ENCODE measurements around the gene KRTAP4-11.

- TF ChIP-seq POLR2A (IDR thresholded peaks at IDR 0.05; ENCODE audit: low read depth, low read length) (no peak), TAF1 (IDR thresholded peaks at IDR 0.05; ENCODE audit: low read depth, low read length) (no peak), POLR2AphosphoS5 (IDR thresholded peaks at IDR 0.05; ENCODE audit: low read depth, low read length) (no peak)
Observed at GRCh38 chr17:41163828-41164227, 45.7 kb upstream of the KRTAP4-11 start.

All from GM12891 (cell line).